Measurements from ENCODE around the gene HMX3.
A peak's percentile ranks its signal among the peaks of the same experiment; 100 is the strongest.
"Not testable (repeated sequence)": the region's sequence is repeated elsewhere in the genome, so short reads cannot be mapped to it uniquely, and the experiment has no call there.

HMX3 gene

GRCh38 chr10:123149162-123149567 lies 13.4 kb downstream of the HMX3 start:
- DNase-seq: no peak

- DNase-seq: peak; percentile 42 to 59
Measured at GRCh38 chr10:123149568-123150270, 13.9 kb downstream of the HMX3 start.

GRCh38 chr10:123150271-123150985 lies 14.7 kb downstream of the HMX3 start:
- peak in 1 of 2 experiments; percentile 65 for DNase-seq

- DNase-seq: peak in 1 of 2 experiments; percentile 42
Measured at GRCh38 chr10:123150986-123151736, 15.4 kb downstream of the HMX3 start.

GRCh38 chr10:123151737-123152135 lies 16.0 kb downstream of the HMX3 start:
- no peak for DNase-seq

- no peak for DNase-seq
Measured at GRCh38 chr10:123153486-123154091, 17.8 kb downstream of the HMX3 start.

- peak; percentile 85 to 97 for DNase-seq
Measured at GRCh38 chr10:123154092-123154710, 18.4 kb downstream of the HMX3 start, which contains the start of gene BUB3. Gene BUB3 (plus strand): TSS chr10:123154402. CDS start chr10:123154918, 516 bp downstream.

- DNase-seq: no peak
Measured at GRCh38 chr10:123154711-123155505, 19.1 kb downstream of the HMX3 start.

GRCh38 chr10:123156078-123156477 lies 20.3 kb downstream of the HMX3 start:
- no peak for DNase-seq

- DNase-seq: no peak
Measured at GRCh38 chr10:123157210-123157609, 21.4 kb downstream of the HMX3 start.

- DNase-seq: no peak
Measured at GRCh38 chr10:123158682-123159081, 22.9 kb downstream of the HMX3 start.

- no peak for DNase-seq
Measured at GRCh38 chr10:123160311-123160980, 24.7 kb downstream of the HMX3 start.

GRCh38 chr10:123164319-123164718 lies 28.5 kb downstream of the HMX3 start:
- no peak for DNase-seq

GRCh38 chr10:123165445-123166072 lies 29.8 kb downstream of the HMX3 start:
- no peak for DNase-seq

- DNase-seq: no peak
Measured at GRCh38 chr10:123166618-123167017, 30.8 kb downstream of the HMX3 start.

GRCh38 chr10:123170961-123171360 lies 35.2 kb downstream of the HMX3 start:
- no peak for DNase-seq

GRCh38 chr10:123171616-123172015 lies 35.8 kb downstream of the HMX3 start:
- not testable (repeated sequence) for DNase-seq

GRCh38 chr10:123175389-123176387 lies 39.9 kb downstream of the HMX3 start:
- no peak for DNase-seq

- not testable (repeated sequence) for DNase-seq
Measured at GRCh38 chr10:123178390-123178789, 42.6 kb downstream of the HMX3 start.

Data from stimulated activated CD4-positive, alpha-beta T cell treated with anti-CD3 and anti-CD28 coated beads, Interleukin-4, amount 100 ng/mL, for 4 hours (primary cell).